Colonic mucosa (tissue), 4 donors: ENCODE measurements around the gene CD93. TPM values are rescaled to one million over a fixed set of nuclear protein-coding genes. Genes with fewer than 3 reads are reported as not detected.

Experiments
- DNase-seq: peaks from one replicate; pipeline ENCODE4 v3.0.0-alpha.2; 2020
- H3K27ac ChIP-seq: fragments of 200-600 bp; one replicate; pipeline ENCODE4 v1.8.0; 2021
- H3K27me3 ChIP-seq: fragments of 200-600 bp; one replicate; pipeline ENCODE4 v1.8.0; 2021
- H3K36me3 ChIP-seq: fragments of 200-600 bp; one replicate; pipeline ENCODE4 v1.8.0; 2021
- H3K4me1 ChIP-seq: fragments of 200-600 bp; one replicate; pipeline ENCODE4 v1.8.0; 2021; ENCODE audit warnings: mild to moderate bottlenecking
- H3K4me3 ChIP-seq: fragments of 200-600 bp; one replicate; pipeline ENCODE4 v1.8.0; 2021
- H3K9ac ChIP-seq, 2 donors: one replicate each; pipeline ENCODE4 v1.7.0; 2013; ENCODE audit warnings: control low read depth in 2 of 2, low read depth in 2 of 2, low read length in 2 of 2
- H3K9me3 ChIP-seq: fragments of 200-600 bp; one replicate; pipeline ENCODE4 v1.8.0; 2021
- intact Hi-C: fragments of 100-400 bp; cut with DNase I; formaldehyde crosslinking; loops from one replicate; pipeline ENCODE4 v1.14.1; 2022
- total RNA-seq, 2 donors: library from RNA; stranded (reverse); fragmentation: NEBNext Ultra II Directional in 1 of 2; extraction: Animal tissue kit (Norgen Biotek cat#: 25700) in 1 of 2; gene quantifications; one replicate each; pipeline ENCODE4 v1.2.1, GENCODE V29; 2021
- TF ChIP-seq, protein P1 (sequence below): fragments of 200-600 bp; IDR thresholded peaks from one replicate; pipeline ENCODE4 v1.8.0; 2022; ENCODE audit warnings: antibody characterized with exemption, mild to moderate bottlenecking
- donor health status: healthy.
- donor health status: DM: no; HTN: no; CAD: no.
- donor health status: DM: no; HTN: no; CAD: no.

The CD93 gene
- total RNA-seq, 2 donors from 2014 or later: 5.3 to 20.3 TPM

DNA sequence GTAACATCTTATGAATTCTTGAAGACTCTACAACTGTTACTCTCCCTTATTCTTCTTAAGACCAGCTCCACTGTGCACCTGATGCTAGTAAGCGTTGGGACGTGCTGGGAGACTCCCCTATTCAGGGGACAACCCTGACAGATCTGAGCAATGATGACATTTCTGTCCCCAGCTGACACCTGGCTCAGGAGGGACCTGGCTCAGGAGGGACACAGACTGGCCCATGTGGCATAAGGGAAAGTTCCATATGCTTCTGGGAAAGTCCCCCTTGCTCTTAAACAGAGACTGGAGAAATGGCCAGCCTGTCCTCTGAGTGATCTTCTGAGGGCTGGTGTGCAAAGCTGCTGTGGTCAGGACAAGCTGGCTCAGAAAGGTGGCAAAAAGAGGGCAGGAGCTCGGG, 10.0 kb upstream of the CD93 start:
- no peak overlapping the region for H3K4me3 ChIP-seq
- TF ChIP-seq, protein P1, sequence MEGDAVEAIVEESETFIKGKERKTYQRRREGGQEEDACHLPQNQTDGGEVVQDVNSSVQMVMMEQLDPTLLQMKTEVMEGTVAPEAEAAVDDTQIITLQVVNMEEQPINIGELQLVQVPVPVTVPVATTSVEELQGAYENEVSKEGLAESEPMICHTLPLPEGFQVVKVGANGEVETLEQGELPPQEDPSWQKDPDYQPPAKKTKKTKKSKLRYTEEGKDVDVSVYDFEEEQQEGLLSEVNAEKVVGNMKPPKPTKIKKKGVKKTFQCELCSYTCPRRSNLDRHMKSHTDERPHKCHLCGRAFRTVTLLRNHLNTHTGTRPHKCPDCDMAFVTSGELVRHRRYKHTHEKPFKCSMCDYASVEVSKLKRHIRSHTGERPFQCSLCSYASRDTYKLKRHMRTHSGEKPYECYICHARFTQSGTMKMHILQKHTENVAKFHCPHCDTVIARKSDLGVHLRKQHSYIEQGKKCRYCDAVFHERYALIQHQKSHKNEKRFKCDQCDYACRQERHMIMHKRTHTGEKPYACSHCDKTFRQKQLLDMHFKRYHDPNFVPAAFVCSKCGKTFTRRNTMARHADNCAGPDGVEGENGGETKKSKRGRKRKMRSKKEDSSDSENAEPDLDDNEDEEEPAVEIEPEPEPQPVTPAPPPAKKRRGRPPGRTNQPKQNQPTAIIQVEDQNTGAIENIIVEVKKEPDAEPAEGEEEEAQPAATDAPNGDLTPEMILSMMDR: no peak
- intact Hi-C loops: no loop called here

DNA sequence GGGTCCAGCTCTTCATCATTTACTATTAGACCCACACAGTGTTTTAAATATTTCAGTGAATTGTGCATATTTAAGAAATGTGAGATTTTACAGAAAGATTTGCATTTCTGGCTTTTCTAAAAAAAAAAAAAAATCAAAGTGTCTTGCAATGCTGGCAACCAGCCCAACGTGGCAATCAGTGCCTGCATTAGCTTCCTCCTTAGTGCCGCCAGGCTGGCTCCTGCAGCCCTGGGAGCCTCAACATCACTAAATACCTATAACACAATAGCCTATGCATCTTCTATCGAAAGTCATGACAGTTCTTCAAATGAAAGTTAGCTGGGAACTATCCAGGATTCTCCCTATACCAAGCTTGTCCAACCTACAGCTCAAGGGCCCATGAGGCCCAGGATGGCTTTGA, 9.4 kb upstream of the CD93 start:
- Histone ChIP-seq H3K9ac (no peak overlapping the region), H3K4me3 (no peak overlapping the region), H3K27me3 (no peaks in the 10 kb centered on the region), H3K4me1 (no peaks in the 10 kb centered on the region), H3K36me3 (no peaks in the 10 kb centered on the region), H3K9me3 (no peaks in the 10 kb centered on the region), H3K27ac (no peak overlapping the region)
- intact Hi-C loops: no loop called here
- no peak for DNase-seq
- TF ChIP-seq, protein P1: no peak

More for the DNA sequence above, 10.0 kb upstream of the CD93 start:
- DNase-seq: no peak
- Histone ChIP-seq H3K4me1 (no peaks in the 10 kb centered on the region), H3K27me3 (no peaks in the 10 kb centered on the region), H3K9ac (no peak overlapping the region), H3K9me3 (no peaks in the 10 kb centered on the region), H3K36me3 (no peaks in the 10 kb centered on the region), H3K27ac (no peak overlapping the region)

DNA sequence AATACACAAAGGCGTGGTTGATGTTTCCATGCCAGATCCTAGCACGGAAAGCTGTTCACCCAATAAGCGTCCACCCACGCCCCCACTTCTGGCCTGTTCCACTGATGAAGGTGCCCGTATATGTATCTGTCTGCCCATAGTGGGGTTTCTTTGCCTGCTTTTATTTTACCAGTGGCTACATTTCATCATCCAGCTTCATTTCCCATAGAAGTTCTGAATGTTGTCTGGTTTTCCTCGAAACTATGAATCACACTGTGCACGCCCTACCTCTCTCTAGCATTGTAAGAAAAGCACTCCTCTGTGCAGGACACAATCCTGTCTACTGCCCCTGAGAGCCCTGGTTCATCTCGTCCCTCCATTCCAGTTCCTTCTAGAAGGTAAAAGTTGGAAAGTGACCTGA, 8.8 kb upstream of the CD93 start:
- Histone ChIP-seq H3K27me3 (no peaks in the 10 kb centered on the region), H3K36me3 (no peaks in the 10 kb centered on the region), H3K4me1 (no peaks in the 10 kb centered on the region), H3K9ac (no peak overlapping the region), H3K27ac (no peak overlapping the region), H3K9me3 (no peaks in the 10 kb centered on the region), H3K4me3 (no peak overlapping the region)
- intact Hi-C loops: no loop called here
- DNase-seq: no peak
- TF ChIP-seq, protein P1: no peak

DNA sequence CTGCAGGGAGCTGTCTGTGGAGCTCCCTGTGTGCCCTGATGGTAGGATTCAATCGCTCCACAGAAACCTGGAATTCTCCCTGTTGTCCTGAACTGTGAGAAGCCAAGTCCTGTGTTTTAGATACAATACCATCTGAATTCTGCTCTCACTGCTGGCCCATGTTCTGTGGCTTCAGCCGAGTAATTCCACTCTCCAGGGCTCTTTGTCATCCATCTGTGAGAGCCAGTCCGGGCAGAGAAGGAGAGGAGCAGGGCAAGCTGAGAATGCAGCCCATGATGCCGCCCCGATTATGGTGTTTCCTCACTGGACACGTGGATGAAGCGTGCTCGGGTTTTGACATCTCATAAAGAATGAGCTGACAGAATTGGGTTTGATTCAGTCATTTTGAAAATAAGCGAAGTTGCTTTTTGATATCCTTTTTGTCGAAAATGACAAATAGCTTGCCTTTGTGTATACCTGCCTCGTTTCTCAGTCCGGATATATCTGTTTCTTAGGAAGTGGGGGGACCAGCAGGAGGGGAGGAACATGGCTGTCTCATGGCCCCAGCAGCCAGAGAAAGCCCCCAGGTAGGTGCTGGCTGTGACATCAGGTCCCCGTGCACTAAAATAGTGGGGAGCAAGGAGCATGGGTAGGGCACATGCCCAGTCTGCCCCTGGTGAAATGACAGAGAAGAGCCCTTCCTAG, 8.2 kb upstream of the CD93 start:
- Histone ChIP-seq H3K36me3 (no peaks in the 10 kb centered on the region), H3K9me3 (no peaks in the 10 kb centered on the region), H3K27ac (no peak overlapping the region), H3K27me3 (no peaks in the 10 kb centered on the region), H3K4me3 (no peak overlapping the region), H3K9ac (no peak overlapping the region), H3K4me1 (no peaks in the 10 kb centered on the region)
- intact Hi-C loops: no loop called here
- DNase-seq: no peak
- TF ChIP-seq, protein P1: no peak

DNA sequence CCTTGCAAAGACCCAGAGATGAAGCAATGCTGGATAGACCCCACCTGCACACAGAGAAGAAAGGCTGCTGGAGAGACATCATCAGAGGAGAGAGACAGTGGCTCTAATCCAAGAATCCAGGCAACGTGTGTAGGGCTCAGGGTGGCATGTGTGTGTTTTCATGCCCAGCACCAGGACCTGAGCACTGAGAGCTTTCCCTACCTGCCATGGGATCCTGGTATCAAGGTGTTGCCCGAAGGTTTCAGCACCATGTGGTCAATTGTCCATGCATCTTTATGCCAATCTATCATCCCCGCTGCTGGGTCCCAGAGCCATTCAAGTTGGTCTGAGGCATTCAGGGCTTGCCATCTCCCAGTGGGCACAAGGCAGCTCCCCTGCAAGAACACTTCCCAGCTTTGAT, 7.5 kb upstream of the CD93 start:
- no peaks in the 10 kb centered on the region for H3K27me3 ChIP-seq
- no peak for DNase-seq

More for the DNA sequence above, 7.5 kb upstream of the CD93 start:
- intact Hi-C loops: no loop called here
- H3K36me3 ChIP-seq: no peaks in the 10 kb centered on the region
- H3K9me3 ChIP-seq: no peaks in the 10 kb centered on the region
- no peak overlapping the region for H3K4me3 ChIP-seq
- no peaks in the 10 kb centered on the region for H3K4me1 ChIP-seq
- H3K9ac ChIP-seq: no peak overlapping the region
- TF ChIP-seq, protein P1: no peak
- no peak overlapping the region for H3K27ac ChIP-seq
